Measurements from ENCODE around the gene ARPP21. TPM values are rescaled to one million over a fixed set of nuclear protein-coding genes. Genes with fewer than 3 reads are reported as not detected.

Gene ARPP21
- total RNA-seq, 2 donors from 2014 or later = 0.42 TPM; not detected in 1

GRCh38 chr3:35737080-35737479, 97.8 kb downstream of the ARPP21 start:
- intact Hi-C loops (cut with DNase I) = no loop called here
- Histone ChIP-seq H3K4me3 (no peak overlapping the region), H3K4me1 (no peaks in the 10 kb centered on the region), H3K27me3 (no peaks in the 10 kb centered on the region), H3K9me3 (no peaks in the 10 kb centered on the region), H3K9ac (ENCODE audit: low read depth in 2 of 2, low read length in 2 of 2) (no peak overlapping the region), H3K36me3 (no peaks in the 10 kb centered on the region), H3K27ac (no peak overlapping the region)
- DNase-seq = no peak
- no peak for TF ChIP-seq CTCF (IDR thresholded peaks at IDR 0.05)

- H3K36me3 ChIP-seq = no peaks in the 10 kb centered on the region
- no peak overlapping the region for H3K9ac ChIP-seq (ENCODE audit: low read depth in 2 of 2, low read length in 2 of 2)
- no peaks in the 10 kb centered on the region for H3K4me1 ChIP-seq
- TF ChIP-seq CTCF (IDR thresholded peaks at IDR 0.05) = no peak
- H3K27me3 ChIP-seq = no peaks in the 10 kb centered on the region
- intact Hi-C loops (cut with DNase I) = no loop called here
- H3K4me3 ChIP-seq = no peak overlapping the region
- no peak overlapping the region for H3K27ac ChIP-seq
- no peak for DNase-seq
- no peaks in the 10 kb centered on the region for H3K9me3 ChIP-seq
These were observed 98.2 kb downstream of the ARPP21 start for GRCh38 chr3:35737527-35737926.

- Histone ChIP-seq H3K4me1 (no peaks in the 10 kb centered on the region), H3K9ac (ENCODE audit: low read depth in 2 of 2, low read length in 2 of 2) (no peak overlapping the region), H3K9me3 (no peaks in the 10 kb centered on the region), H3K27me3 (no peaks in the 10 kb centered on the region), H3K36me3 (no peaks in the 10 kb centered on the region), H3K4me3 (no peak overlapping the region), H3K27ac (no peak overlapping the region)
- no peak for TF ChIP-seq CTCF (IDR thresholded peaks at IDR 0.05)
- intact Hi-C loops (cut with DNase I) = no loop called here
- DNase-seq = no peak
These were observed 98.8 kb downstream of the ARPP21 start for GRCh38 chr3:35737934-35738706.

GRCh38 chr3:35739181-35739809, 100.0 kb downstream of the ARPP21 start:
- no peak for DNase-seq
- intact Hi-C loops (cut with DNase I) = no loop called here
- no peak overlapping the region for H3K4me3 ChIP-seq
- no peak overlapping the region for H3K27ac ChIP-seq
- H3K27me3 ChIP-seq = no peaks in the 10 kb centered on the region
- H3K4me1 ChIP-seq = no peaks in the 10 kb centered on the region
- no peak for TF ChIP-seq CTCF (IDR thresholded peaks at IDR 0.05)
- H3K9ac ChIP-seq (ENCODE audit: low read depth in 2 of 2, low read length in 2 of 2) = no peak overlapping the region
- H3K36me3 ChIP-seq = no peaks in the 10 kb centered on the region
- H3K9me3 ChIP-seq = no peaks in the 10 kb centered on the region

GRCh38 chr3:35739964-35740527, 100.7 kb downstream of the ARPP21 start:
- Histone ChIP-seq H3K4me3 (no peak overlapping the region), H3K9ac (ENCODE audit: low read depth in 2 of 2, low read length in 2 of 2) (no peak overlapping the region), H3K27me3 (no peaks in the 10 kb centered on the region), H3K4me1 (no peaks in the 10 kb centered on the region), H3K9me3 (no peaks in the 10 kb centered on the region), H3K36me3 (no peaks in the 10 kb centered on the region), H3K27ac (no peak overlapping the region)
- intact Hi-C loops (cut with DNase I) = no loop called here
- no peak for DNase-seq
- TF ChIP-seq CTCF (IDR thresholded peaks at IDR 0.05) = no peak
